Measurements from ENCODE around the gene PPFIBP2. TPM values are rescaled to one million over a fixed set of nuclear protein-coding genes. Genes with fewer than 3 reads are reported as not detected.

Gene PPFIBP2
- total RNA-seq, 1 donor from 2014 or later = 104 TPM

DNA sequence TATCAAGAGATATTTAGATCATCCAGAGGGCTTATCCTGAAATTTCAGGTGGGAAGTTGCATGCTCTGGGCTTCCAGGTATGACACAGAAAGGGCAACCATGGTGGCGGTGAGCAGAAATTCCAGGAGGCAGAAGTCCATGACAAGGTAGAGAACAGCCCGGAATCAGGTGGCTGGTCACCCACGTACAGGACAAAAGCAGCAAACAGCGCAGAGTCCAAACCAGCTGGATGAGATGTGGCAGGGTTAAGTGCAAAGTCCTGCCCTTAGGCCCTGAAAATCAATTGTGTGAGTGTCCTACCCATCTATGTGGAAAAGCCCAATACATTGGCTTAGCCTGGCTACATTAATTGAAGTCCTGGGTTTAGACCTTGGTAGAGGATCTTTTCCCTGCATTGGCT, 11.6 kb downstream of the PPFIBP2 start:
- peak; percentile 36 for DNase-seq (ENCODE audit: low spot score)

DNA sequence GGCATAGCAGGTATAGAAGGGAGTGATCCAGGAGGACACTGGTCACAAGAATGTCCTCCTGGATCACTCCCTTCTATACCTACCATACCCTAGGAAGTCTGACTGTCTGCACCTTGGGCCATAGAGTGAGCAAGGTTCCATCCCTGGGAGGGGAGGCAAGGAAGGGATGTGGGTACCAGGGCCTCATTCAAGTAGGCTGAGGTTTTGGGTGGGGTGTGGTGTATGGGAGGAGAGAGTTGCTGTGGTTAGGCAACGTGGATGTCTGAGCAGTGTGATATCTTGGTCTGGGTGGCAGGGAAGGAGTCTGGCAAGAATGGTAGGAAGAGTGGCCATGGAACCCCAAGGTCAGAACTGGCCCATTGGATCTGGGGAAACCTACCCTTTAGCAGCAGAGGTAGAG, 13.2 kb downstream of the PPFIBP2 start:
- DNase-seq (ENCODE audit: low spot score) = no peak

DNA sequence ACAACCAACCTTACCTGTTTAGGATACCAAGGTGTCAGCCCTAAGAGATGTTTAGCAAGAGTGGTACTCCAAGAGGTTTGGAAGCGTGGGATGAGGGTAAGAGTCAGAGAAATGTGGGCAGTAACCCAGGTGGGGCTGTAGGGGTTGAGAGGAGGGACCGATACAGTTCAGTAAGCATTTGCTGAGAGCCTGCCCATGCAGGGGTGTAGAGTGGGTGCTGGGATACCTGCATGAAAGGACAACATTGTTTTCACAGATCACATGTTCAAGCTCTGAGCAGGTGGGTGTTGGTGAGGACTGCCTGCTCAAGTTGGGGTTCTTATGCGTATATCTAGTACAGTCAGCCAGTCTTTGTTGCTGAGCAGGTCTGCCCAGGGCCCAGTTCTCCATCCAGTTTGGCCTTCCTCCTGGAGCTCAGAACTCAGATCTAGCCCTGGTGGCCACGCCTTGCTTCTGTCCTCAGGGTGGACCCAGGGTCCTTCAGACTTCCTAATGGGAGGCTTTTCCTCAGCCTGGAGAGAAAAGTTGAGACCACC, 14.8 kb downstream of the PPFIBP2 start:
- no peak for DNase-seq (ENCODE audit: low spot score)

DNA sequence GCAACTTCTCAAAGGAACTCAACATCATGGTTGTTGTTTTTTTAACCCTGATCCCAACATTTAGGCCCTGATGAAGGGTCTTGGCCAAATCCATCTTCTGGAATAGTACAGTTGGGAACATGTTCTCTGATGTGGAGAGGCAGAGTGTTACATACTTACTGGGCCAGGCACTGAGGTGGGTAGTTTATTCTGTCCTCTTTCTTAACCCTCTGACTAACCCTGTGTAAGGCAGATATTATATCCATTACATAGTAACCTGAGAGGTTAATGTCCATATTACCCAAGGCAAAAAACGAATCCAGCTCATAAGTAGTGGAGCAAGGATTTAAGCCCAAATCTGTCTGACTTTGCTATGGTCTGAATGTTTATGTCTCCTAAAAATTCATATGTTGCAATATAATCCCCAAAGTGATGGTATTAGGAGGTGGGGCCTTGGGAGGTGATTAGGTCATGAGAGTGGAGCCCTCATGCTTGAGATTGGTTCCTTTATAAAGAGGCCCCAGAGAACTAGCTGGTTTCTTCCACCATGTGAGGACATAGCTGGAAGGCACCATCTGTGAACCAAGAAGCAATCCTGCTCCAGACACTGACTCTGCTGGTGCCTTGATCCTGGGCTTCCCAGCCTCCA, 16.3 kb downstream of the PPFIBP2 start:
- no peak for DNase-seq (ENCODE audit: low spot score)

DNA sequence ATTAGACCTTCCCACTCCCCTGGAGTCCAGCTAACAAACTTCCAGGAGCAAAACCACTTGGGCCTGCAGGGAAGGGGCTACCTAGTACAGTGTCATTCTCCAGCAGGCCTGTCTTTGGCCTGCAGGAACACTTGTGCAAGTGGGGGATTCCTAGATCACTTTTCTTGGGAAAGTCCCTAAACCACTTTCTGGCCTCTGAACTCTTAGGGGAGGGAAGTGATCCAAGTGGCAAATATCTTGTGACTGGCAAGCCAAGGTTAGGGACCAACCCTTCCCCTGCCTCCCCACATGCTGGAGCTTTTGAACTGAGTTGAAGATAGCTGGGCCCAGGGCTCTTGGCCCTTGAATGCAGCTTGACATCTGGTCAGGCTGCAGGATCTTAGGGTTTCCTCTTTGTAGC, 17.2 kb downstream of the PPFIBP2 start:
- no peak for DNase-seq (ENCODE audit: low spot score)

DNA sequence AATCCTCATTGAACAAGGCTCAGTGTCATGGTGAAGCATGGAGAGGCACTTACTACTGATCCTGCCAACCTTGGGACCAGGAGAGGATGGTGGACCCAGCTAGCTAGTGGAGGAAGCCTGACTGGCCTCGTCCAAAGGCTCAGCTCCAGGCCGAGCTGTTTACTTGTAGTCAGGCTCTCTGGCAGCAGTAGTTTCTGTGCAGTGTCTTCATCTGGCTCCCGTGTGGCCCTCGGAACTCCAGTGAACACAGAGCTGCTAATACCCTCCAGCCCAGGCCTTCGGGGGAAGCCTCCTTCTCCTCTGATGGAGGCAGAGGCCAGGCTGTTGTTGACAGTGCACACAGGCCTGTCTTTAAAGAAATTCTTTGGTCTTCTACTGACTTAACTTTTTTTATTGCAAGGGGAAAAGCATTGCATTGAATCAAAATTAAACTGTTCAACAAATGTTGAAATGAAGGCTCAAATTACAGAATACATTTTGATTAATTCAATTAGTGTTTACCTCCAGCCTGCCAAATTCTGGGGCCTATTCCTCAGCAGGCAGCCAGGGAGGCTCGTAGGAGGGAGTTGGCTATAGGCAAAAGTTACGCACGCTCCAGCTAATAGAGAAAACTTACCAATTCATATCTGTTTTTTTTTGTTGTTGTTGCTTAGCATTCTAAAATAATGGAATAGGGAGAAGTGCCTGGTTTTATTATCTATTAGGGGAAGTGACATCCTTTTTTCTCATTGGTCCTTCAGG, 18.8 kb downstream of the PPFIBP2 start:
- DNase-seq (ENCODE audit: low spot score) = no peak

DNA sequence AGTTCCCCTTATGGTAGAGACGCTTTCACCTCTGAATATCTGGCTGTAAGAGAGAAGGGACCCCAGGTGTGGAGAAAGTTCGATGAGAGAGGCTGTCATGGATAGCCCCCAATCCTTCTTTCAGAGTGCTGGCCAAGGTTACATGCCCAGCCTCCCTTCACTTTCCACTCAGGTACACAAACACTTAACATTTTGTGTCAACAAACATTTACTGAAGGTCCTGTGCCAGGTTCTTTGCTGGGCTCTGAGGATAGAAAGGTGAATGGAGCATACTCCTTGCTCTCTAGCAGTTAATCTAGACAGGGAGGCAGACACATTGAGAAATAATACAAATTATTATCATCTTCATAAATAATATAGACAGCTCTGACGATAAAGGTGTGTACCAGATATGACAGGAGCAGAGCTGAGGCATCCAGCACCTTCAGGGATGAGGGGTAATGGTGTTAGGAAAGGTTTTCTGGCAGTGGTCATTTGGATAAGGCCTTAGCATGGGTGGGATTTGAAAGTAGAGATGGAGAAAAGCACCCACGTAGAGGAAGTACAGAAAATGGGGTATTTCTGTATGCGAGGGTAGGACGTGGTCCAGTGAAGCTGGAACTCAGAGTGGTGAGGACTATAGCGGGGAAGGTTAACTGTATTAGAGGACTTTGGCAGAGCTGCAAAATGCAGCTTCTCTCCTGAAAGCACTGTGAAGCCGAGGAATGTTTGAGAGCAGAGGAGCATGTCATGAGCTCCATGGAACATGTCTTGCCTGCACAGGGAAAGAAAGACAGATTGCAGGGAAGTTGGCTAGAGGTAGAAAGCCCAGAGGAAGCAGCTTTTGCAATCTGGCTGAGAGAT, 19.6 kb downstream of the PPFIBP2 start:
- no peak for DNase-seq (ENCODE audit: low spot score)

DNA sequence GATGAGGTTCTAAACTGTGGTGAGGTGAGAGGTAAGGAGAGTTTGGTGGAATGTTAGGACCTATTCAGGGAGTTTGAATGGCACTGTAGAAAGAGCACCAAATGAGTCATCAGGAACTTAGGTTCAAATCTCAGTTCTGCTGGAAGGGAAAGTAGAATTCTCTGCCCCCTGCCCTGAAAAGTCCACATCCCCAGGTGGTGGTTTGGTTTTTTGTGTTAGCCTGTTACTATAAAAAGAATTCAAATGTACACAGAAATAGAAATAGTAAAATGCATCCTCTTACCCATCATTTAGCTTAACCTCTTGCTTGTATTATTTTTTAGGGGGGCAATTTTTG, 20.2 kb downstream of the PPFIBP2 start:
- no peak for DNase-seq (ENCODE audit: low spot score)

DNA sequence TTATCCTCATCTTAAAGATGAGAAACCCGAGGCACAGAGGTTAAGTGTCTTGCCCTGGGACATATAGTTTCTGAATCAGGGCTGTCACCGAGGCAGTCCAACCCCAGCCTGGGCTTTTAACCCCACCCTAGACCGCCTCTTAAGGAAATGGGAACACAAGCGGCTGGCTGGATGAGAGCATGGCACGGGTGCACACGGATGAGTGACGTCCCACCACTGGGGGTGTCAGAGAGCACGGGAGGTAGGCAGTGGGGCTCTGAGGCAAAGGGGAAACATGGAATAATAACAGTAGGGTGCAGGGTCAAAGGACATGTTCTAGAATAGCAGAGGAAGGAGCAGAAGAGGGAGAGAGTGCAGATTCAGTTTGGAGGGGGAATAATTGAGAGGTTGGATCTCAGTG, 22.3 kb downstream of the PPFIBP2 start:
- DNase-seq (ENCODE audit: low spot score) = no peak

DNA sequence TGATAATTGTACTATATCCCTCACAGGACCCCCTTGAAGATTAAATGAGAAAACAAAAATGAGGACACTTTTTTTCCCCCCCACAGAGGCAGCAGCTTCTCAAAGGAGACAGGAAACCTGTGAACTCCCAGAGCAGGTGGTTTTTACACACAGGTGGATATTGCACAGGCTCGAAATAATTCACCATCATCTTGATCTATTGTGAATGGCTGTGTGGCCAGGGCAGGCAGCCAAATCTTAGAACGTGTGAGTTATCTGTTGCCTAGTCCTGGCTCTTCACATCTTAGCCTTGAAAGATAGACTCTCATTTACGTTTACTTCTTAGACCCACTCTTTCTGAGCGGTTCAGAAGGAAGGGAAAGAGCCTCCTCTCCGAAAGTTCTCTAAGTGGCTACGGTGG, 23.5 kb downstream of the PPFIBP2 start:
- DNase-seq (ENCODE audit: low spot score) = no peak

DNA sequence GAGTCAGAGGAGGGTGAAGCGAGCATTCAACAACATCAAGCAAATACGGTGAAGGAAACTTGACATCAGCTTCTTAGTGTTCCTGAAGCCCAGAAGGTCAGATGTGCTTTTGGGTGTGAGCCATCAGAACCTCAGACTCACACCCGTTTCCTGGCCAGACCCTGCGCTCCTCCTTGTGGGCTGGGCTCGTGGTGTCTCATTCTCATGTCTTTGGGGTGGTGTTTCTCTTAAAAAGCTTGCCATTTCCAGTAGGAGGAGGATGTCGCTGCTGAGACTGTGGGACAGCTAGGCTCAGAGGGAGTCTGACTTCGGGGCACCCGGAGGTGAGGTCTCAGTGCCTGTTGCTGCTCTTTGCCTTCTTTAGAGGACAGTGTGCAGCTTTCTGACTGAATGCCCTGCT, 24.2 kb downstream of the PPFIBP2 start:
- no peak for DNase-seq (ENCODE audit: low spot score)

DNA sequence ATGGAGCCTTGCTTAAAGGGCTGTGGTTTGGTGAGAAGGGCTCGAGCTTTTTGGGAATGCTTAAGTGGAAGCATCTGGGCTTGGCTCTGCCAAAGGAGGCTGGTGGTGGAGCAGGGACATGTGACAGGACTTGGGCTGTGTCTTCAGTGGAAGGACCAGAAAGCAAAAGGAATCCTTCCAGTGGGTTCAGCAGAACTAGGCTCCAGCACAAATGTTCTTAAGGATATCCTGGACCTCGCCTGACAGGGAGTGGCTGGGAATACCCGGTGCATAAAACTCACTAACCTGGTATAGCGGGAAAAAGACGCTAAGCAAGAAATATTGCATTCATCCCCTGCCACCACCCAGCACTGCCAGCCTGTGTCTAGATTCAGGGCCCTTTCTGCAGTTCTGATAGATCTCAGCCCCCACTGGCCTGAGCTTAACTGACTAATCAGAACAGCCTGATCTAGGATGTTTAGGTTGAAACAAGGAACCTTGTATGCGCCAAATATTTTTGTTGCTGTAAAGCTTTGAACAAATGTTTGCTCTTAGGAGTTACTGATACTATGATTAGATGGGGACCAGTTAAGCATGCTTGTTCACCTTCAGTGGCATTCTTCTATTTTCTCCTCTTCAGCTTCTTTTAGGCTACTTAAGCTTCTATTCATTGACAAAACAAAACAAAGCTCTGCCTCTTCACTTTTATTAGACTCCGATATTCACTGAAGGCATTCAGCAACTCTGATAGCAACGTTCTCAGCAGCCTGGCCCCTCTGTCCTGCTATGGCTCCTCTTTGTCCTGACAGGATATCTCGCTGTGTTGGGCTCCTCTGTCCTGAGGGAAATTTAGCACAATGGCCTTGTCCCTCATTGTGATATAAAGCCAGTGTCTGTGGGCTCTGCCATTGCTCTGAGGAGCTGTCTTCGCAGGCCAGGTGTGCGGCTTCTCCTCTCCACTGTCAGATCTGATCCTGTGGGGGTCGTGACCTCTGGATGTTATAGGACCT, 25.0 kb downstream of the PPFIBP2 start:
- DNase-seq (ENCODE audit: low spot score) = no peak

DNA sequence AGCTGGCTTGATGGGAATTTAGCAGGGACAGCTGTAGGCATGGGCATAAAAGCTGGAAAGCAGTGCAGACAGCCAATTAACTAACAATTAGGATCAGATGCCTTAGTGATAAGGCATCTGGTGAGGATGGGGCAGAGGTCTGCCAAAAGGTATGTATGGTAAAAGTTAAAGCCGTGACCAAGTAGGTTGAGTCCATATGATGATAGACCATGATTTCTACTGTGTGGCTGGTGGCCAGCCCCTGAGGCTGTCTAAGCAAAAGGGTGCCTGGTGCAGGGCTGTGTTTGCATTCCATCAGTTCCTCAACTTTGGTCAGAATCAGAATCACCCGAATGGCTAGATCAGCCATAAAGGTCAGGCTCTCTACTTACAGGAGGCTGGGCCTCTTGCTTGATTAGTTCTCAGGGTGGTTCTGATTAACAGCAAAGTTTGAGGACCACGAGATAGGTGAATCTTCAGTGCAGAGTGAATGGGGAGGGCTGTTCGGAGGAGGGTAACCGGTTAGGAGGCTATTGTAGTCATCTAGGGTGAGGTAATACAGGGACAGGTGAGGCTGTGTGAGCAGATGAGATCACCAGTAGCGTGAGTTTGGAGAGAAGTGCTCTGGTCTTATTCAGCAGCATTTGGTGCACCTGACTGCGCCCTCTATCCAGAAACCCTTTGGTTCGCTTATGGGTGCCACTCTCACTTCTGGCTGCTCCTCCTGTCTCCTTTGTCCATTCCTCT, 27.2 kb downstream of the PPFIBP2 start:
- no peak for DNase-seq (ENCODE audit: low spot score)

DNA sequence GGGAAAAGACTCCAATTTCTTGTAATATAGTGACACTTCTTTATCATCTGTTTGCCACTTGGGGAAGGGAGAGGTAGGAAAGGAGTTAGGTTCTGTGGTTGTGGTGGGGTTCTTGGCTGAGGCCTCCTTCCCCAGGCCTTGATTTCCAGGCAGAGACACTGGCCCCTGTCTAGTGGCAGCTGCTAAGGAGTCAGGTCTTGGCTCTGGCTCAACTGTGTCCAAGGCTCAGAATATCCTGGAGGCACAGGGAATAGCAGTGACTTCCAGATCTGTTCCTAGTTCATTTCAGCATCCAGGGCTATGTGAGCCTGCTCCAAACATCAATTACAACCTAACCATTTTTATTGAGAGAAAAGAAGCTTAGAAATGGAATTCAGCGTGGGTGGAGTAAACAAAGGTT, 29.5 kb downstream of the PPFIBP2 start:
- DNase-seq (ENCODE audit: low spot score) = no peak

DNA sequence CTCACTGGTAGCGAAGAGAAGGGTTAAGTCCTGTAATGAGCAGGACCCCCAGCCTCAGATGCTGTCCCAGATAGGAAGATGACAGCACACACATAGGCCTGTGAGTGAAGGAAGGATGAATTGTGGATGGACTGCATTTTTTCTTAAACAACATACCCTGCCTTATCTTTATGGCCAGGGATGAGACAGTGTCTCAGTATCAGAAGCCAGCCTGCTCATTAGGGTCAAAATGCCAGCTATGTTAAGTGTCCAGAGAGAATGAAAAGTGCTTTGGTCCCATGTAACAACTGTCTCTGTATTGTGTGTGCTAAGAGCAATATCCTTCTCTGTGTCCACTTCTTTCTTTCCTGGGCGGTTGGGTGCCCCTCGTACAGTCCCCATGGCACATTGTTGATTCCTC, 30.2 kb downstream of the PPFIBP2 start:
- DNase-seq (ENCODE audit: low spot score) = no peak

DNA sequence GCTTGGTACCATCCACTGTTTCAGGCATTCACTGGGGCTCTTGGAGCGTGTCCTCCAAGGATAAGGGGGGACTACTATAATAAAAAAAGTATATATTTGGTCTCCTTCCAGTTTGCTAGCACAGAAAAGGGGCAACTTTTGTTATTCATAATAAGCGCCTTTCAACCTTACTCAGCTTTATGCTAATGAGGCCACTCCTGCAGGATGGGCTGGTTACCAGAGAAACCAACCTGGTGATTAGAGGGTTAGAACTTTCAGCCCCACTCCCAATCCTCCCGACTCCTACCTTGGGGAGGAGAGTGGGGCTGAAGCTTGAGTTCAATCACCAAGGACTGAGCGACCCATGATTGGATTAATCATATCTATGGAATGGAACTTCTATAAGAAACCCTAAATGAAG, 31.8 kb downstream of the PPFIBP2 start:
- DNase-seq (ENCODE audit: low spot score) = no peak

DNA sequence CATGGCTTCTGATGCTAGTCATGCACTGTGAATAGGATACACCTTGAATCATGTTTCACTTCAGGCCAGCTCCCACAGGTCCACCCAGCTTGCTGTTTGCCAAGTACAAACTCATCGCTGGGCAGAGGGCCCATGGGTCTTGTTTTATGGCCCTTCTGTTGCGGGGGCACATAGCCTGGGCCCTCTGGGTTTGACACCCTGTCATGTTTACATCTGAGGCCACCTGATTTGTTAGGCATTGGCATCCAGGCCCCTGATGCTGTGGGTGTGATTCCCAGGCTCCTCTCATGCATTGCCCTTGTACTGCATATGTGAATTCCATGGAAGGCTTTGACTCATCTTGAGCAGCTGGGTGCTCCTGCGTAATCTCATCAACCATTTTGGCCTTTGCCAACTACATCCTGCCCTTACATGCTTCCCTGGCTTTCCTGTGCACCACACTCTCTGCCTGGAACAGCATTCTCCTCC, 32.6 kb downstream of the PPFIBP2 start:
- no peak for DNase-seq (ENCODE audit: low spot score)

DNA sequence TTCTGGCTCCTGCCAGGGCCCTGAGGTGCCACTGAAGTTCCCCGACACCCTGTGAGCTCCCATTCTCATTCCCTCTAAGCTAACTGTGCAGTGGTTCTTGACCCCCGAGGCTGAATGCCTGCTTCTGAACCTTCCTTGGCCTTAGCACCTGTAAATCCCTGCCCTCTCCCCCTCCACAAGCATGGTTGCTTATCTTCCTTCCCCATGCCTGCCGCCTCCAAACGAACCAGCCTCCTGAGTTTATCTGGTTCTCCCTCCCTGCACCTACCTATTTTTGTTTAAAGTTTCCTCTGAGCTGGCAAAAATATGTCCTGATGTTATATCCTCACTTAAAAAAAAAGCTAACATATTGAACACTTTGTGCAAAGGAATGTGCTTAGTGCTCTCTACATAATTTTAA, 33.9 kb downstream of the PPFIBP2 start:
- no peak for DNase-seq (ENCODE audit: low spot score)

DNA sequence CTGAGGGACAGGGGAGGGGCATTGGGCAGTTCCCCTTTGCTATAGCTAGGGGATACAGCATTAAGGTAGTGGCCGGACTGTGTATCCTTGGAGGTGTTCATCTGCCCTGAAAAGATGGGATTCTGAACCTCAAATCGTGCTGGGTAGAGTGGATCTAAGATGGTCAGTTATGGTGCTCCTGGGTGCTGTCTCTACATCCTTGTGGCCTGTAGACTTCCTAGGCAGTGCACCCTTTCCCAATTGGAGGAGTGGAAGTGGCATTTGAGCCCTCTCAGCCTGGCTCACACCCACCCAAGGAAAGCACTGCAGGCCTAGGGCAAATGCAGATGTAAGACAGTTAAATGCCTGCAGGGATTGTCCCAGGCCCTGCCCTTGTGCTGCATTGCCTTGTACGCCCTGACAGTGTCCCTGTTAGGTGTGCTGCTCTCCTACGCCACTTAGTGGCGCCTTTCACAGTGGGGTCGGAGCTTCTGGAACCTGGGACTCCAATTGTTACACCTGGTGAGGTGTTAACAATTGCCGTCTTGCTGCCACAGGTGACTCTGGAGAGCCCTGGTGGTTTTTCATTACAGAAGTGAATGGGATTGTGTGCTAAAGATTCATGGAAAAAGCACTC, 35.0 kb downstream of the PPFIBP2 start:
- no peak for DNase-seq (ENCODE audit: low spot score)

DNA sequence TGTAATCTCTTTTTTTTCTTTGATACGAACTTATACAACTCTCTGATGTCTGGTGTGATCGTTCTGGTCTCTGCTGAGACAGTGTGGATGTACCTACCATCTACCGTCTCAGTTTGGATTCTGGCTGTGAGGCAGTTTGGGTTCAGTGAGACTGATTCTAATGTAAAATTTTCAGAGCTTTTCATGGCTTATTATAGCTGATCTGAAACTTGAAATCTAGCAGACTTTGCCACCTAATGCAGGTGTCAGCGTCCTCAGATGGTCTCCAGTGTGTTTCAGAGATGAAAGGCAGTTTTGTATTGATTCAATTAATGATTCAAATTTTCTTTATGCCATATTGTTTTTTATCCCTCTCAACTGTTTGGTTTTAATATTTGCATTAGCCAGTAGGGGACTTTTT, 35.9 kb downstream of the PPFIBP2 start:
- DNase-seq (ENCODE audit: low spot score) = no peak

All from mucosa of gallbladder (tissue), 1 donor.